Activated CD4-positive, alpha-beta T cell treated with anti-CD3 and anti-CD28 coated beads, Interleukin-10, Interleukin-2, amounts not matched to agents 100 ng/mL and 50 ng/mL, durations not matched to agents 16 hours and 8 hours (primary cell): ENCODE data around the gene NEMF.
"Not testable (repeated sequence)": the region's sequence is repeated elsewhere in the genome, so short reads cannot be mapped to it uniquely, and the experiment has no call there.

Experiments
- DNase-seq: peaks from one replicate; pipeline ENCODE4 v3.0.0-alpha.2; 2020

NEMF gene, protein sequence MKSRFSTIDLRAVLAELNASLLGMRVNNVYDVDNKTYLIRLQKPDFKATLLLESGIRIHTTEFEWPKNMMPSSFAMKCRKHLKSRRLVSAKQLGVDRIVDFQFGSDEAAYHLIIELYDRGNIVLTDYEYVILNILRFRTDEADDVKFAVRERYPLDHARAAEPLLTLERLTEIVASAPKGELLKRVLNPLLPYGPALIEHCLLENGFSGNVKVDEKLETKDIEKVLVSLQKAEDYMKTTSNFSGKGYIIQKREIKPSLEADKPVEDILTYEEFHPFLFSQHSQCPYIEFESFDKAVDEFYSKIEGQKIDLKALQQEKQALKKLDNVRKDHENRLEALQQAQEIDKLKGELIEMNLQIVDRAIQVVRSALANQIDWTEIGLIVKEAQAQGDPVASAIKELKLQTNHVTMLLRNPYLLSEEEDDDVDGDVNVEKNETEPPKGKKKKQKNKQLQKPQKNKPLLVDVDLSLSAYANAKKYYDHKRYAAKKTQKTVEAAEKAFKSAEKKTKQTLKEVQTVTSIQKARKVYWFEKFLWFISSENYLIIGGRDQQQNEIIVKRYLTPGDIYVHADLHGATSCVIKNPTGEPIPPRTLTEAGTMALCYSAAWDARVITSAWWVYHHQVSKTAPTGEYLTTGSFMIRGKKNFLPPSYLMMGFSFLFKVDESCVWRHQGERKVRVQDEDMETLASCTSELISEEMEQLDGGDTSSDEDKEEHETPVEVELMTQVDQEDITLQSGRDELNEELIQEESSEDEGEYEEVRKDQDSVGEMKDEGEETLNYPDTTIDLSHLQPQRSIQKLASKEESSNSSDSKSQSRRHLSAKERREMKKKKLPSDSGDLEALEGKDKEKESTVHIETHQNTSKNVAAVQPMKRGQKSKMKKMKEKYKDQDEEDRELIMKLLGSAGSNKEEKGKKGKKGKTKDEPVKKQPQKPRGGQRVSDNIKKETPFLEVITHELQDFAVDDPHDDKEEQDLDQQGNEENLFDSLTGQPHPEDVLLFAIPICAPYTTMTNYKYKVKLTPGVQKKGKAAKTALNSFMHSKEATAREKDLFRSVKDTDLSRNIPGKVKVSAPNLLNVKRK

DNA sequence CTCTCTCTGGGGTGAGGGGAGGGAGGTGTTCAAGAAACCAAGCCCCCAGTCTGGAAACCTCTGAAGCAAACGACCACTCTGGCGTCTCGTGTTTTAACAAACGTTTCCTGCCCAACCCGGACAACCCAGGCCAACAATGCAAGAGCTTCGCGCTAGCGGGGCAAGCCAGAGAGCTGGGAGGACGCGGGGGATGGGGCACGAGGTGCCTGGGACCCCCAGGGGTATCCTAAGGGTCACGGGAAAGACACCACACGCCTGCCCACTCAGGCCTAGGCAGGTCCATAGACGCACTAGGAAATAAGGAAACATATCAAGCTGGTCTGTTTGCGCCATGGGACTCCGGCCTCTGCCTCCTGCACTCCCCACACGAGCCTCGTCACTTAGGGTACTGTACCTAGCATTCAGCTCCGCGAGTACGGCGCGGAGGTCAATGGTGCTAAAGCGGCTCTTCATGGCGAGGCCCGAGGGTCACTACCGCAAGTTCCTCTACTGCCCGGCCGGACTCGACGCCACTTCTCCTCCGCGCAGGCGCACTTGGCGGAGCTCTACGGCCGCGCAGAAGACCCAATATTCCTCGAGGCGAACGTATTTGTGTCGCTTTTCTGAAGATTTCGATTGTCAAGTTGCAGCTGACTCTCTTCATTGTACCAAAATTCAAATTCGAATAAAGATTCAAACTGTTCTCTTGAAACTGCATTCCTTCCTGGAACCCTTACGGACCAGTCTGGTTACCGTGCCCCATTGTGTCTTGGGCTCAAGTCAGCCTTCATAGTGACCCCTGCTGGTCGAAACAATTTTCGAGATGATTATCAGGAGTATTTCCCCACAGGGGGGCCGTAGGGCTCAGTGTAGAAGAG is at the start of gene NEMF:
Gene NEMF (minus strand): TSS at position 488 of the 857 bp plus-strand sequence. CDS start 35 bp downstream, at position 453.
- peak; percentile 90 for DNase-seq

DNA sequence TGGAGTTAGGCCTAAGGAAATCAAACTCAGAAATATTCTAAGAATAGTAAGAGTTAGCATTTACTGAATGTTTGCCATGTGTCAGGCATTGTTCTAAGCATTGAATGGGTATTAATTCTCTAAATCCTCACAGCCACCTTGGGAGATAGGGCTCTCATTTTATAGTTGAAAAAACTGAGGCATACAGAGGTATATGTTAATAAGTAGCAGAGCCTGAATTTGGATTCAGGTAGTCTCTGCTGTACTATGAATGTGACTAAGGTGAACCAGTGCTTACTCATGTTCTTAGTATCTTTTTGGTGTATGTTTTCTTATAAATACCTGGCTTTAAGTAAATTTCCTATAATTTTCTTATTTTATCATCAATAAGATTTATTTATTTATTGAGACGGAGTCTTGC is 48.4 kb upstream of the NEMF start:
- DNase-seq = no peak

DNA sequence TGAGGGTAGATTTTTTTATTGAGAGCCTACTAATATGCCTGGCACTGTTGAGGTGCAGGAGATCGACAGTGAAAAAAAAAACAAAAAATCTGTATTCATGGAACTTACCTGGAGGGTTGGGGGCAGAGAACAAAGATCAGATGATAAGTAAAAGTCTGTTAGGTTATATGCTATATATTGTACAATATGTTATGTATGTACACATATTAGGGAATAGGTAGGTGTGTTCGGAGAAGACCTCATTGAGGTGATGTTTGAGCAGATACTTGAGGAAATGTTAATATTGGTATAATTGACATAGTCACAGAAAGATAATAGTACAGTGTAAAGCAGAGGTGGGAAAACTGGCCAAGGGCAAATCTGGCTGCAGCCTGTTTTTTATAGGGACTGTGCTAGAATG is 45.9 kb upstream of the NEMF start:
- DNase-seq = no peak

DNA sequence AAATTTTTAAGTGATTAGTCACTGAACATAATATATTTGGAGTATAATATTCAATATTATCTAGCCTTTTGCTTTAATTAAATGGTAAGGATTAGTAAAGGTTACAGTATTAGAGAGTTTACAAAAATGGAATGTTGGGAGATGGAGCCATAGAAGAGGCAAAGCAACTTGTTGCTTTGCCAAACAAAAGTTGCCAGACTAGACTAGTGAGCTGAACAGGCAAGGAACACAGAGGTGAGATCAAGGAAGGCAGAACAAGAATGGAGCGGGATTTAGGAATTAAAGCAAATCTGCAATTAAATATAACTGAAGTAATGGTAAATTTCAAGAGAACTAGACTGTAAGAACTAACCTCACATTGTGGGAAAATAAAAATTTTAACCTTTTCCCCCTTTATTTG is 45.4 kb upstream of the NEMF start:
- no peak for DNase-seq

DNA sequence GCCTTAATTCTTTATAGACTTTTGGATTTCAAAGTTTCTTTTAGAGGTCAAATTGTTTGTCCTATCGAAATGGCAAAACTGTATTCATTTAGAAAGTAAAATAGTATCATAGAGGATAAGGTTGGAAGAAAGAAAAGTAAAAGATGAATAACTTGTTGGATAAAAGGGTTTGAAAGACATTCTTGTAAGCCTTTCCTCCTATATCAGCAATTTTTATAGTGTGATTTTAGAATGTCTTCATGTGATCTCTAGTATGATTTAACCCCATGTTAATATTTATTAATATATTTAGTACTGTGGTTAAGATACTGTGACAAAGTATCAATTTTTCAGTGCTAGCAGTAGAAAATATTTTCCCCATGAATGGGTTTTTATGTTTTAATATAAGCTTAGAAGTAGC is 44.8 kb upstream of the NEMF start:
- DNase-seq = no peak

DNA sequence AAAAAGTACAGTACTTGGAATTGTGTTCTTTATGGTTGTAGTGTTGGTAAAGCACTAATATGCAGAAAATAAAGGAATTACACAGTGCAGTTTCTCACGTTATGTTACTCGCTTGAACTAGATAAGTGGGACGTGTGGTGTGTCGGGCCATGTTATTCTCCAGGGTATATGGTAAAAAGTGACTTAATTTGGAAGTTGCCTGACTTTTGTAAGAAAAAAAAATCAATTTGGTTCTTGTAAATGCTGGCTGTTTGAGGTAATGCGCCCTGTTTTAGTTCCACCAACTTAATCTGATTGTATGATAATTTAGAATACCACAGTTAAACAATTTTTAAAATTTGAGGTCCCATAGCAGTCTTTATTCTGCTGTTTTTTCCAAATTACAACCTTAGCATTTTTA is 44.4 kb upstream of the NEMF start:
- no peak for DNase-seq

DNA sequence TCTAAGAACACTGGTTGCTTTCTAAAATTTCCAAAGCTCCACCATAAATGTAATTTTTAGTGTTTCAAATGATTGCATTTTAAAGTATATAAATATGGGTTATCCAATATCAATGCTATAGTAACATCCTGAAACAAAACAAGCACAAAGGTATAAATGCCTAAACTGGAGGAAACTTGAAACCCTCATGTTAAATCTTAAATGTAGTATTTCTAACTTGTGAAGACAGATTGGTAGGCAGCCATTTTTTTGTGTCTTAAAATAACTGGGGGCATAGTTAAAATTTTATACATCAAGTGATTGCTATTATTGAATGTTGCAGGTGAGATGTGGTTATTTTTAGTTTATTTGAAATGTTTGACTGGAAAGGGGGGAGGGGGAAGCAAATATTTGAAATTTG is 43.7 kb upstream of the NEMF start:
- DNase-seq = not testable (repeated sequence)

DNA sequence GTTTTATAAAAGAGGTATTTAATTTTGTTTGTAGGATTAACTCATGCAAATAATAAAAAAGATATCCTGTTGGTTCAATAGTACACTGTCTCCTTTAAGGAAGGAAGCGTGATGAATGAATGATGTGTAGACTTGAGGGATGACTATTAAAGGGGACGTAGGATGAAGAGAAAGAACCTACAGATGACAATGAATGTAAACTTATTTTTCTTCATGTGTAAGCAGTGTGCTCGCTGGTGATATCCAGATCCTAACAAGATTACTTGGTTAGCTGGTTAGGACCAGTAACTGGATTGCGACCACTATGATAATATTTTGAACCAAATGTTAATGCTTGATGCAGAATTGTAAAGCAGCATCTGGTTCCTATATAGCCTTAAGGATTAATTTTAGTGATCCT is 42.9 kb upstream of the NEMF start:
- DNase-seq = peak; percentile 54

DNA sequence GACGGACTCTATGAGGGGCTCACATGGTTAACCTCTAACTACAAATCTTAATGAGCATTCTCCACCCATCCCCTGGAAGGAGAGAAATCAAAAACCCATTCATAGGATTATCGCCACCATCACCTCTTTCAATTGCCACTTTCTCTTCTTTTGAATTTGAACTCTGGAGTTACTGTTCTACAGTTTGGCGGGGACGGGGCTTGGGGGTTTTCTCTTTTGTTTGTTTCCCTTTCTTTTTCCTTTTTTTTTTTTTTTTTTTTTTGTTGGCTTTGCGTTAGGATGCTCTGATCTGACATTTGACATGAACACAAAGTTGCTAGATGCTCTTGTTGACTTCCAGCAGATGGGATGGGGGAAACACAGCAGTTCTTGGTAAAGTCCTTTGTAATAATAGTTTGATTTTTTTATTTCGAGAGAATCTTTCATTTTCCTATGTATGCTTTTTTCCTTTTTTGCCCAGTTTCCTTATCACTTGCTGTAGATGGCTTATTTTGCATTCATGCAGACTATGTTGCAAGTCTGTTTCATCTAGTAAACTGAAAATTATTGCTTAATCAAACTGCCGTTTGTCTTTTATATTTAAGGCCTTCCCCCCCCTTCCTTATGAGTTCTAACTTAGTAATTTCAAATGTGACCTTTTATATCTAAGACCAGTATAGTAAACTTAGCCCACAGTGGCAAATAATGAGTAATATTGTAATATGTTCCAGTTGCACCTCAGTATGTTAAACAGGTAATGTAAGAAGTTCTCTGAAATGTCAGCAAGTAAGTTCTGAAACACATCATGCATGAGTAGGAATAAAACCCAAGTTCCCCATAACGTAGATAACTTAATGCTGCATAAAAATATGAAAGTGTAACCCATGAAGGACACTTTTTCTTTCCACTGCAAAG is 41.9 kb upstream of the NEMF start:
- peak; percentile 70 for DNase-seq

DNA sequence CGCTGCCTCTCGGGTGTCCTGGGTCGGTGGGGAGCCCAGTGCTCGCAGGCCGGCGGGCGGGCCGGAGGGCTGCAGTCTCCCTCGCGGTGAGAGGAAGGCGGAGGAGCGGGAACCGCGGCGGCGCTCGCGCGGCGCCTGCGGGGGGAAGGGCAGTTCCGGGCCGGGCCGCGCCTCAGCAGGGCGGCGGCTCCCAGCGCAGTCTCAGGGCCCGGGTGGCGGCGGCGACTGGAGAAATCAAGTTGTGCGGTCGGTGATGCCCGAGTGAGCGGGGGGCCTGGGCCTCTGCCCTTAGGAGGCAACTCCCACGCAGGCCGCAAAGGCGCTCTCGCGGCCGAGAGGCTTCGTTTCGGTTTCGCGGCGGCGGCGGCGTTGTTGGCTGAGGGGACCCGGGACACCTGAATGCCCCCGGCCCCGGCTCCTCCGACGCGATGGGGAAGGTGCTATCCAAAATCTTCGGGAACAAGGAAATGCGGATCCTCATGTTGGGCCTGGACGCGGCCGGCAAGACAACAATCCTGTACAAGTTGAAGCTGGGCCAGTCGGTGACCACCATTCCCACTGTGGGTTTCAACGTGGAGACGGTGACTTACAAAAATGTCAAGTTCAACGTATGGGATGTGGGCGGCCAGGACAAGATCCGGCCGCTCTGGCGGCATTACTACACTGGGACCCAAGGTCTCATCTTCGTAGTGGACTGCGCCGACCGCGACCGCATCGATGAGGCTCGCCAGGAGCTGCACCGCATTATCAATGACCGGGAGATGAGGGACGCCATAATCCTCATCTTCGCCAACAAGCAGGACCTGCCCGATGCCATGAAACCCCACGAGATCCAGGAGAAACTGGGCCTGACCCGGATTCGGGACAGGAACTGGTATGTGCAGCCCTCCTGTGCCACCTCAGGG is 41.0 kb upstream of the NEMF start:
- peak; percentile 81 for DNase-seq

DNA sequence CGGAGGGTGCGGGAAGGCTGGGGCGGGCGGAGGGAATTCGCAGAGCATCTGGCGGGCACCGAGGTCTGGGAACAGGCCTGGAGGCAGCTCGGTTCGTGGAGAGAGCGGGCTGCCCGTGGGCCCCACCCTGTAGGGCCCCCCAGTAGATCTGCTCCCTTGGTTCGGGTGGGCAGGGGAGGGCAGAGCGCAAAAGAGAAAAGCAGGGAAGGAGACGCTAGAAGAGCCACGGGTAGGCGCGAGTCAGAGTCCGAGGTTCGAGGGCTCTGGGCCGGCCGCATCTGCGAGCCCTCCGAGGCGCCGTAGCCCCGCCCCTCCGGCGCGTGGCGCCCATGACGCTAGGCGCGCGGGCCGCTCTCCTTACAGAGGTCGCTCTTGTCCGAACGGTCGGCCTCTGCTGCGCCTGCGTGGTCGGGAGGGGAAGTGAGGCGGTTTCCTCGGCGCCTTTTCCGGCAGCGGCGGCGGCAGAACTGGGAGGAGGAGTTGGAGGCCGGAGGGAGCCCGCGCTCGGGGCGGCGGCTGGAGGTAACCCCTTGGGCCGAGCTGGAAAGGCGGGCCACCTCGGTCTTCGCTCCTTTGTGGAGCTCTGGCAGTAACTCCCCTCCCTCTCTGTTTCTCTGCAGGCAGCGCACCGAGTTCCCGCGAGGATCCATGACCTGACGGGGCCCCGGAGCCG is 40.2 kb upstream of the NEMF start, which contains the start of gene ARF6:
Gene ARF6 (plus strand): TSS at position 447 of the 673 bp plus-strand sequence. CDS start 655 bp downstream, outside the sequence.
- DNase-seq = peak; percentile 99

DNA sequence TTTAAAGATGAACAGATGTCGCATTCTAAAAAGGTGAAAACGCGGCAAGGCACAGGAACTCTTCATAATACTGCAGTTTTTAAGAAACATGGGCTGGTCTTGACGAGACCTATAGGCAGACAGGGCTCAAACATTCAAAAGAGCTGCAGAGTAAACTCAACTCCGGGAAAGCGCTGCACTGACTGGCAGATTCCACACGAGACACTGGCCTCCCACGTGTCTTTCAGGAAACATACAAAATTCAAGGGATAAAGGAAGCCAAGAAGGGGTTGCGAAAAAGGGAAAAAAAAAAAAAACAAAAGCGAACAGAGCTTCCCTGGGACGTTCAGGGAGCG is 39.7 kb upstream of the NEMF start:
- DNase-seq = peak; percentile 73

DNA sequence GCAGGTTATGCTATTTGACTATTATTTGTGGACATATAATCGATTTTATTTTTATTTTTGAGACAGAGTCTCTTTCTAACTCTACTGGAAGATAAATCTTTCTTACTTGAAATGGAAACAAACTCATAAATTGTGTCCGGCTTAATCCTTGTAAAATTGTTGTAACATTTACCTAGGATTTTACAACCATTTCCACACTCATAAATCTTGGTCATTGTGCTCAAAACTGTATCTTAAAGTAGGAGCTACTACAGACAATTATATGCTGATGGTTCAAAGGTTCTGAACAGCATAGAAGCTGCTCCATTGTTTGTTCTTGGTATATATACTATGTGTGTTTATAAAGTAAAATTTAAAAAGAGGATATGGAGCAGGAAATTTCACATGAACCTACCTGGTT is 35.7 kb upstream of the NEMF start:
- DNase-seq = no peak

DNA sequence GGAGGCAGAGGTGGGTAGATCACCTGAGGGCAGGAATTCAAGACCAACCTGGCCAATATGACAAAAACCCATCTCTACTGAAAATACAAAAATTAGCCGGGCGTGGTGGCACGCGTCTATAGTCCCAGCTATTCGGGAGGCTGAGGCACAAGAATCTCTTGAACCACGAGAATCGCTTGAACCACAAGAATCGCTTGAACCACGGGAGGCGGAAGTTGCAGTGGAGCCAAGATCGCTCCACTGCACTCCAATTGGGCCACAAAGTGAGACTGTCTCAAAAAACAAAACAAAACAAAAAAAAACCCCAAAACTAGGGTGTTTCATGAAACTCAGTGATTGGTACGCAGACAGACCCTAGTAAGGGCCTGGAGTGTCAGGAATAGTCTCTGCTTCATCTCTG is 33.9 kb upstream of the NEMF start:
- no peak for DNase-seq

DNA sequence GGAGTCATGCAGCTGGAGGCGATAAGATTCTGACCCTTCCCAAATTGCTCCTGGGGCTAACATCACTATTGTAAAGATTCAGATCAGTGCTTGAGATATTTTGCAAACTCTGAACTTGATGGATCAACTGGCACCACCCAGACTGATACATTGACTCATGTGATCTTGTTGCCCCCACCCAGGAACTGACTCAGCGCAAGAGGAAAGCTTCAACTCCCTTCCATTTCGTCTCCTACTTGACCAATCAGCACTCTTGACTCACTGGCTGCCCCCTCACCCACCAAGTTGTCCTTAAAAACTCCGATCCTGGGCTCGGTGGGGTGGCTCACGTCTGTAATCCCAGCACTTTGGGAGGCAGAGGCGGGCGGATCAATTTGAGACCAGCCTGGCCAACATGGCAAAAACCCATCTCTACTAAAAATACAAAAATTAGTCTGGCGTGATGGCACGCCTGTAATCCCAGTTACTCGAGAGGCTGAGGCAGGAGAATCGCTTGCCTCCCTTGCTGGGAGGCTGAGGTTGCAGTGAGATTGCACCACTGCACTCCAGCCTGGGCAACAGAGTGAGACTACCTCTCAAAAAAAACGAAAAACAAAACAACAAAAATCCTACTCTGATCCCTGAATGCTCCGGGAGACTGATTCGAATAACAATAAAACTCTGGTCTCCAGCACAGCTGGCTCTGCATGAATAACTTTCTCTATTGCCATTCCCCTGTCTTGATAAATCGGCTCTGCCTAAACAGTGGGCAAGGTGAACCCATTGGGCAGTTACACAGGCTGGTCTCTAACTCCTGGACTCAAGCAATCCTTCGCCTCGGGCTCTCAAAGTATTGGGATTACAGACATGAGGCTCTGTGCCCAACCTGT is 30.5 kb upstream of the NEMF start:
- no peak for DNase-seq

DNA sequence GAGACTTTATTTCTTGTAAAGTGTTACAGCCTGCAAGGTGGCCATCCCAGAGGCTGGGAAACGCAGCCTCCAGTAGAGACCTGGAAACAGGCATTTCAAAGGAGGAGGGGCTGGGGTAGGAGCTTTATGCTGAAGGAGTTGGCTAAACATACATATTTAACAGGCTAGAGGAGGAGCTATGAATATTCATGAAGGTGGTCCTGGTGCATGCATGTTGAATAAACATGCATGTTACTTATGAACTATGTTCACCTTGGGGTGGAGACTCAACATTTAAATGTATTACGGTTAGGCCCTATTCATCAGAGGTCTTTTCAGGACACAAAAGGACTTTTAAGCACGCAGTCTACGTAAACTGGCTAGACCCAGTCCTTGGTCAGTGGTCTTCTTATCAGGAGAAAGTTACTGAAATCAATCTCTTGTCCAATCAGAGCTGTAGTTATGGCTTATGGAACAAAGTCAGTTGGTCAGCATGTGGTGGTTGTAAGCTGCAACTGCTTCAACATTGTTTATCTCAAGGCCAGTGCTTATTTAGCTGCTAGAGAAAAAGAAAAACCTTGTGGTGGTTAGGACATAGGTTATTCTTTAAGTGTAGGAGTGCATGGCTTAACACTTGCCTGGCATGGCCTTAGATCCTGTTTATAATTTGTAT is 28.9 kb upstream of the NEMF start:
- DNase-seq = no peak

DNA sequence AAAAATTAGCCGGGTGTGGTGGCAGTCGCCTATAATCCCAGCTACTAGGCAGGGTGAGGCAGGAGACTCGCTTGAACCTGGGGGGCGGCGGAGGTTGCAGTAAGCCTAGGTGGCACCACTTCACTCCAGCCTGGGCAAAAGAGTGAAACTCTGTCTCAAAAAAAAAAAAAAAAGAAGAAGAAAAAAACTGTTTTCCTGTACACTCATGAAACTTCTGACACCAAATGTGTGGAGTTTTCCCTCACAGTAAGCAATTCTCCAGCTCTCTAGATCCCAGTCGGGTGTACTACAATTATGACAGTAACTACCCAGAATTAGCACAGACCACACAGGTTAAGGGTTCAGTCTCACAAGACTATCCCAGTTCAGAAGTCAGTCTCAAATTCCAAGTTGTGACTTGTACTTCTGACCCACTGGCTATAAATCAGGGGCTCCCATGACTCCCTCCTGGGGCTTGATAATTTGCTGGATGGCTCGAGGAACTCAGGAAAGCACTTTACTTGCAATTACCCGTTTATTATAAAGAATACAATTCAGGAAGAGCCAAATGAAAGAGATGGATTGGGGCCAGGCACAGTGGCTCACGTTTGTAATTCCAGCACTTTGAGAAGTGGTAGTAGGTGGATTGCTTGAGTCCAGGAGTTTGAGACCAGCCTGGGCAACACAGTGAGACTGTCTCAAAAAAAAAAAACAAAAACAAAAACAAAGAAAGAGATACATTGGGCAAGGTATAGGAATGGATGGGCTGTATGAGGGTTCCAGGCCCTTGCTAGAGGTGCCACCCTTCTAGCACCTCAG is 27.9 kb upstream of the NEMF start:
- DNase-seq = no peak
